HAP-1 (cell line): Measurements from ENCODE around the gene DSCAM.

Experiments
- DNase-seq, 2 experiments: peaks; one replicate each; pipeline ENCODE4 v3.0.0-alpha.2; 2016 to 2020; ENCODE audit warnings: low spot score in 2 of 2
- H3K27me3 ChIP-seq: fragments of 250-450 bp; sonication (Bioruptor Pico); 2 replicates; pipeline ENCODE4 v1.5.1; 2020; ENCODE audit warnings: low read depth, mild to moderate bottlenecking, moderate library complexity
- H3K36me3 ChIP-seq: fragments of 250-450 bp; sonication (Bioruptor Pico); replicated peaks from 2 replicates; pipeline ENCODE4 v1.5.1; 2020; ENCODE audit warnings: mild to moderate bottlenecking
- H3K4me1 ChIP-seq: fragments of 250-450 bp; sonication (Bioruptor Pico); 2 replicates; pipeline ENCODE4 v1.5.1; 2020; ENCODE audit warnings: mild to moderate bottlenecking
- H3K4me3 ChIP-seq: fragments of 250-450 bp; sonication (Bioruptor Pico); 2 replicates; pipeline ENCODE4 v1.5.1; 2020; ENCODE audit warnings: mild to moderate bottlenecking, moderate library complexity
- H3K9me3 ChIP-seq: fragments of 250-450 bp; sonication (Bioruptor Pico); 2 replicates; pipeline ENCODE4 v1.5.1; 2020; ENCODE audit warnings: mild to moderate bottlenecking, moderate library complexity
- in situ Hi-C: fragments of 300-500 bp; cut with MboI; formaldehyde crosslinking; loops from 3 replicates; pipeline ENCODE4 v1.14.3; 2020; ENCODE audit warnings: low sequenced_read_pairs, inconsistent platforms, mixed read lengths

The DSCAM gene

GRCh38 chr21:40074710-40075109 lies 772.2 kb downstream of the DSCAM start:
- H3K27me3 ChIP-seq, result no peaks in the 10 kb centered on the region
- H3K4me1 ChIP-seq, result no peaks in the 10 kb centered on the region
- no peak overlapping the region for H3K4me3 ChIP-seq
- no peaks in the 10 kb centered on the region for H3K9me3 ChIP-seq
- in situ Hi-C loops, result no loop called here
- no peaks in the 10 kb centered on the region for H3K36me3 ChIP-seq
- no peak for DNase-seq

GRCh38 chr21:40074198-40074597 lies 772.8 kb downstream of the DSCAM start:
- Histone ChIP-seq H3K36me3 (no peaks in the 10 kb centered on the region), H3K27me3 (no peaks in the 10 kb centered on the region), H3K4me1 (no peaks in the 10 kb centered on the region), H3K9me3 (no peaks in the 10 kb centered on the region), H3K4me3 (no peak overlapping the region)
- DNase-seq, result no peak
- in situ Hi-C loops, result no loop called here

GRCh38 chr21:40073642-40074041 lies 773.3 kb downstream of the DSCAM start:
- Histone ChIP-seq H3K4me3 (no peak overlapping the region), H3K4me1 (no peaks in the 10 kb centered on the region), H3K36me3 (no peaks in the 10 kb centered on the region), H3K27me3 (no peaks in the 10 kb centered on the region), H3K9me3 (no peaks in the 10 kb centered on the region)
- in situ Hi-C loops, result no loop called here
- no peak for DNase-seq

- H3K36me3 ChIP-seq, result no peaks in the 10 kb centered on the region
- no peaks in the 10 kb centered on the region for H3K4me1 ChIP-seq
- H3K27me3 ChIP-seq, result no peaks in the 10 kb centered on the region
- in situ Hi-C loops, result no loop called here
- H3K4me3 ChIP-seq, result no peak overlapping the region
- no peaks in the 10 kb centered on the region for H3K9me3 ChIP-seq
- DNase-seq, result no peak
These were observed 776.1 kb downstream of the DSCAM start for GRCh38 chr21:40070871-40071270.

- in situ Hi-C loops, result no loop called here
- DNase-seq, result no peak
- H3K4me3 ChIP-seq, result no peak overlapping the region
These were observed 779.2 kb downstream of the DSCAM start for GRCh38 chr21:40067751-40068150.

GRCh38 chr21:40066221-40066620 lies 780.7 kb downstream of the DSCAM start:
- no peak overlapping the region for H3K4me3 ChIP-seq
- H3K27me3 ChIP-seq, result no peaks in the 10 kb centered on the region
- no peaks in the 10 kb centered on the region for H3K36me3 ChIP-seq
- no peaks in the 10 kb centered on the region; the same call in 1 of the 2 replicates for H3K9me3 ChIP-seq
- H3K4me1 ChIP-seq, result no peaks in the 10 kb centered on the region
- in situ Hi-C loops, result no loop called here
- no peak for DNase-seq

More at GRCh38 chr21:40067751-40068150, 779.2 kb downstream of the DSCAM start:
- Histone ChIP-seq H3K9me3 (no peaks in the 10 kb centered on the region; the same call in 1 of the 2 replicates), H3K27me3 (no peaks in the 10 kb centered on the region), H3K36me3 (no peaks in the 10 kb centered on the region), H3K4me1 (no peaks in the 10 kb centered on the region)

DNA sequence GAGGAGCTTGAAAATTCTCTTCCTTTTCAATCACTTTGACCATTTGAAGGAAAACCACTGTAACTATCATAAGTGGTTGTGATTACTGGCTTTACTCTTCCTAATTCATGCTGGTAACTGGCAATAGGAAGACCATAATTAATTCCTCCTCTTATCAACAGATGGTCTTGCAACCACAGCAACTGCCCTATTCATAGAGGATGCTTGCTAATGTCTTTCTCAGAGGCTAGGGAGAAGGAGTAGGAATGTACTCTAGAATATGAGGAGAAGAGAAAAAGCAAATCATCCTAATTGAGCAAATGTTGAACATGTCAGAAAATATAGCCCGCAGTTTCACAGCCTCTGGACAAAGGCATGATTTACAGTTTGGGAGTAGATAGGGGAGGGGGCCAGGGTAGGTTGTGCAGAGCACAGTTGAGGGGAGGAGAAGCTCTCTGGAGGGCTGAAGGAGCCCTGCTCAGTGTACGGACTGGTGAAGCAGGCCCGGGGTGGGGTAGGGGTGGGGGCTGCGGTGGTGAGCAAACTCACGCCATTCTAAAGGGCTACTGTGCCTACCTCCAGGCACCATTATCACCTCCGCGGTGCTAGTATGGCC lies 786.8 kb downstream of the DSCAM start:
- DNase-seq, result no peak
- in situ Hi-C loops, result no loop called here
- Histone ChIP-seq H3K9me3 (no peaks in the 10 kb centered on the region; the same call in 1 of the 2 replicates), H3K36me3 (no peaks in the 10 kb centered on the region), H3K27me3 (no peaks in the 10 kb centered on the region), H3K4me3 (no peak overlapping the region), H3K4me1 (no peaks in the 10 kb centered on the region)

DNA sequence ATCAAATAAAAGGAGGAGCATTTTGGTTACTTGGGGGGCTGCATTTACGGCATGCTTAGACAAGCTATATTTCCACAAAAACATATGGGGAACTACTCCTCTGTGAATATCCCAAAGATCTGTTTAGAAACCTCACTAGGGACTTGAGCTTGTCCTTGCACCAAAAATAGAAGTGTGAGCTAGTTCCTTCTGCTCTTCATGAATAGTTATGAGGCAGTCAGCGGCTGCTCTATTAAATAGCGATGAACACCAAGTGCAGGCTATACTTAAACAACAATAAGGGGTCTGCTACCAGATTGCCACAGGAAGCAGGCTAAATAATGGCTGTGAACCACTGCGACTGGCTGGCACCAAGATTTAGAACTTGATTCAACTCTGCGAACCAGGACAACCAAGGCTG lies 789.6 kb downstream of the DSCAM start:
- in situ Hi-C loops, result no loop called here
- Histone ChIP-seq H3K4me3 (no peak overlapping the region), H3K4me1 (no peaks in the 10 kb centered on the region), H3K27me3 (no peaks in the 10 kb centered on the region), H3K9me3 (no peaks in the 10 kb centered on the region; the same call in none of the 2 replicates), H3K36me3 (no peaks in the 10 kb centered on the region)
- DNase-seq, result no peak

GRCh38 chr21:40056031-40056430 lies 790.9 kb downstream of the DSCAM start:
- no peaks in the 10 kb centered on the region for H3K36me3 ChIP-seq
- in situ Hi-C loops, result no loop called here
- H3K27me3 ChIP-seq, result no peaks in the 10 kb centered on the region
- no peak for DNase-seq
- H3K4me1 ChIP-seq, result no peaks in the 10 kb centered on the region
- no peak overlapping the region for H3K4me3 ChIP-seq
- peaks cover 4% of the 10 kb centered on the region for H3K9me3 ChIP-seq

DNA sequence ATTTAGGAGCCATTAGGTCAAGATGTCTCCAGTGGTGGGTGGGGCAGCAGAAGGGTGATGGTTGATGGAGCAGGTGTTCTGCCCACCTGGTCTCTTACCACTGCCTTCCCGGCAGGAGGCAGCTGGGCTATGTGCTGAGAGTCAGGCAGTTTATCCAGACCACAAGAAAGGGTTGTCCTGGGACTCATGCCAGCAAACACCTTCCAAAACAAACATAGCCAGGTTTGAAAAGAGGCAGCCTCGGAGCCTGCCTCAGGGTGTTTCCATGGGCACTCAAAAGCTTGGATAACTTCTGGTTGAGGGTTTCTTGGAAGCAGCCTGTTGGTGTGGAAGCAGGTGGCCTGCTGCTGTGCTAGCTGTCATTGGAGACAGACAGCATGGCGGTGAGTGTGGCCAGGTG lies 792.6 kb downstream of the DSCAM start:
- H3K27me3 ChIP-seq, result no peaks in the 10 kb centered on the region
- no peak for DNase-seq
- peaks cover 4% of the 10 kb centered on the region for H3K9me3 ChIP-seq
- H3K4me3 ChIP-seq, result no peak overlapping the region
- in situ Hi-C loops, result no loop called here
- no peaks in the 10 kb centered on the region for H3K36me3 ChIP-seq
- no peaks in the 10 kb centered on the region for H3K4me1 ChIP-seq

- Histone ChIP-seq H3K4me3 (no peak overlapping the region), H3K27me3 (no peaks in the 10 kb centered on the region), H3K36me3 (no peaks in the 10 kb centered on the region), H3K4me1 (no peaks in the 10 kb centered on the region), H3K9me3 (peaks cover 6% of the 10 kb centered on the region)
- DNase-seq, result no peak
- in situ Hi-C loops, result no loop called here
These were observed 794.0 kb downstream of the DSCAM start for GRCh38 chr21:40053007-40053406.

DNA sequence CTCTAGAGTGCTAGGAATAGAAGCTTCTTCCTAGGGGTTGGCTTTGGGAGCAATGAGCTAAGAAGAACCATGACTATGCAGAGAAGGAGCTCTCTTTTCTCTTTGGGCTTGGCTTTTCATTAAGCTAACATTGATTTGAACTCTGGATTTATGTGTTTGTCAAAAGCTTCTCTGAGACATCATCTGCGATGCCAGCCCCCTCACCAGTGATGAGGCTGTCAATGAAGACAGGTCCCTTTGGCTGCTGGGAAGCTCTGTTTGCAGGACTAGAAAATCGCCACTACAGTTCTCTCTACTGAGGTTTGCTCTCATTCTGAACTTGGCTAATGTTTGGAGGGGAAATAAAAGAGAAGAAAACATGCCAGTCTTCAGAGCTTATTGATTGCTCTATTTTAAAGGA lies 794.7 kb downstream of the DSCAM start:
- Histone ChIP-seq H3K27me3 (no peaks in the 10 kb centered on the region), H3K4me3 (no peak overlapping the region), H3K4me1 (no peaks in the 10 kb centered on the region), H3K9me3 (peaks cover 6% of the 10 kb centered on the region), H3K36me3 (no peaks in the 10 kb centered on the region)
- in situ Hi-C loops, result no loop called here
- no peak for DNase-seq

DNA sequence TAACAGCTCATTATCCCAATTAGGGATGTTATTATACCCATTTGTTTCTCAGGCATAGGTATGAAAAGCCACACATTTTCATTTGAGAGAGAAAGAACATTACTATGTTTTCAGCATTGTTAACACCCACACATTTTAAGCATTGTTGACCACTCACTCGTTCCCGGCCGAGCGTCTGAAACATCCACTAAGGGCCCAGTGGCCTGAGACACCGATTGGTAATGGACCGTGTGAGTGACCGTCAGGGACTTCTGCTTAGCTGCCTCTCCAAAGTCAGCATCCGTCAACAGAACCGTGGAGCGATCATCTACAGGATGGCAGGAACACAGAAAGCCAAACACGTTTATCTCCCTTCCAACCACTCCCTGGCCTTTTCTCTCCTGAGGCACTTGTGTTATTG lies 795.2 kb downstream of the DSCAM start:
- H3K27me3 ChIP-seq, result no peaks in the 10 kb centered on the region
- in situ Hi-C loops, result no loop called here

DNA sequence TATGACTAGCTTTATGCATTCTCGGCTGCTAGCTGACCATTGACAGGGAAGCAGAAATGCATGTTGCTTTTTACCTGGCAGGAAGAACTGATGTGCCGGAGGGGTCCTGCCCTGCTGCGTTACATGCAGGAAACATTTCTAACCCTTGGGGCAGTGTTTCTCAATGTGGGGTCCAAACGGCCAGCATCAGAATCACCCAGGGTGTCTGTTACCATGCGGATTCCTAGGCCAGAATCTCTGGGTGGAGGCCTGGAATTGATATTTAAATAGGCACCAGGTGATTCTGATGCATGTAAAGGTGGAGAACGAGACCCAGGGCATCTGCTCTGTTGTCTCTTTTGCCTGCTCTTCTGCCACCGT lies 797.0 kb downstream of the DSCAM start:
- no peaks in the 10 kb centered on the region for H3K4me1 ChIP-seq
- no peak for DNase-seq
- no peak overlapping the region for H3K4me3 ChIP-seq
- in situ Hi-C loops, result no loop called here
- peaks cover 6% of the 10 kb centered on the region for H3K9me3 ChIP-seq
- no peaks in the 10 kb centered on the region for H3K36me3 ChIP-seq
- H3K27me3 ChIP-seq, result no peaks in the 10 kb centered on the region

More for the DNA sequence above, 795.2 kb downstream of the DSCAM start:
- Histone ChIP-seq H3K36me3 (no peaks in the 10 kb centered on the region), H3K4me3 (no peak overlapping the region), H3K4me1 (no peaks in the 10 kb centered on the region), H3K9me3 (peaks cover 6% of the 10 kb centered on the region)
- no peak for DNase-seq
